ACC112 (cell line): ENCODE measurements around the gene ZFHX3.
"Not testable (repeated sequence)": the region's sequence is repeated elsewhere in the genome, so short reads cannot be mapped to it uniquely, and the experiment has no call there.

Experiments used
- H2AFZ ChIP-seq: fragments of 200-600 bp; sonication (generic); one replicate; pipeline ENCODE4 v1.6.0; 2017; ENCODE audit warnings: antibody characterized with exemption, low read length; ENCODE audit not compliant: unreplicated experiment
- H3K27ac ChIP-seq: fragments of 200-600 bp; sonication (generic); 2 replicates; pipeline ENCODE4 v1.5.1; 2014; ENCODE audit warnings: low read depth, mild to moderate bottlenecking, antibody characterized with exemption, low read length, moderate library complexity
- H3K27me3 ChIP-seq: fragments of 200-600 bp; sonication (generic); 2 replicates; pipeline ENCODE4 v1.6.1; 2014; ENCODE audit warnings: mild to moderate bottlenecking, antibody characterized with exemption, low read length, moderate library complexity, mixed read lengths; ENCODE audit not compliant: insufficient read depth
- H3K36me3 ChIP-seq: fragments of 200-600 bp; sonication (generic); 2 replicates; pipeline ENCODE4 v1.6.1; 2016; ENCODE audit warnings: mild to moderate bottlenecking, antibody characterized with exemption, low read length, moderate library complexity, mixed read lengths; ENCODE audit not compliant: insufficient read depth
- H3K4me1 ChIP-seq: fragments of 200-600 bp; sonication (generic); one replicate; pipeline ENCODE4 v1.6.1; 2016; ENCODE audit warnings: low read length, mixed read lengths; ENCODE audit not compliant: insufficient read depth, unreplicated experiment, control insufficient read depth
- H3K4me3 ChIP-seq: fragments of 200-600 bp; sonication (generic); 2 replicates; pipeline ENCODE4 v1.5.1; 2014; ENCODE audit warnings: mild to moderate bottlenecking, low read depth, low read length
- H3K79me2 ChIP-seq: fragments of 200-600 bp; sonication (generic); one replicate; pipeline ENCODE4 v1.6.0; 2016; ENCODE audit warnings: low read length; ENCODE audit not compliant: control insufficient read depth, unreplicated experiment, insufficient read depth

The ZFHX3 gene

GRCh38 chr16:72995151-72995881 is 52.6 kb downstream of the ZFHX3 start:
- Histone ChIP-seq H3K79me2 (peaks cover 81% of the 10 kb centered on the region), H3K27ac (no peak overlapping the region)

GRCh38 chr16:72992142-72992601 is 55.8 kb downstream of the ZFHX3 start:
- Histone ChIP-seq H3K27me3 (no peaks in the 10 kb centered on the region), H3K27ac (peak overlapping the region; percentile 99), H3K4me1 (peaks cover 60% of the 10 kb centered on the region), H3K36me3 (no peaks in the 10 kb centered on the region), H3K4me3 (no peak overlapping the region), H2AFZ (no peak overlapping the region), H3K79me2 (peaks cover 71% of the 10 kb centered on the region)

More at GRCh38 chr16:72995151-72995881, 52.6 kb downstream of the ZFHX3 start:
- Histone ChIP-seq H2AFZ (no peak overlapping the region), H3K4me1 (peaks cover 48% of the 10 kb centered on the region), H3K4me3 (no peak overlapping the region), H3K27me3 (no peaks in the 10 kb centered on the region), H3K36me3 (no peaks in the 10 kb centered on the region)

- H3K4me3 ChIP-seq, result no peak overlapping the region
- H3K36me3 ChIP-seq, result peaks cover under 1% of the 10 kb centered on the region; the same call in 1 of the 2 replicates
- no peaks in the 10 kb centered on the region for H3K27me3 ChIP-seq
- H3K79me2 ChIP-seq, result peaks cover 71% of the 10 kb centered on the region
- peaks cover 59% of the 10 kb centered on the region for H3K4me1 ChIP-seq
- peak overlapping the region; percentile 99 for H3K27ac ChIP-seq
- no peak overlapping the region for H2AFZ ChIP-seq
Measured at GRCh38 chr16:72991644-72992043, 56.3 kb downstream of the ZFHX3 start.

- no peak overlapping the region for H2AFZ ChIP-seq
- H3K79me2 ChIP-seq, result peaks cover 71% of the 10 kb centered on the region
- H3K4me1 ChIP-seq, result peaks cover 60% of the 10 kb centered on the region
- peaks cover 5% of the 10 kb centered on the region; the same call in 1 of the 2 replicates for H3K36me3 ChIP-seq
- peak overlapping the region; percentile 99 for H3K27ac ChIP-seq
- H3K27me3 ChIP-seq, result no peaks in the 10 kb centered on the region
- no peak overlapping the region for H3K4me3 ChIP-seq
Measured at GRCh38 chr16:72991211-72991610, 56.7 kb downstream of the ZFHX3 start.

- H3K79me2 ChIP-seq, result peaks cover 73% of the 10 kb centered on the region
- peaks cover 5% of the 10 kb centered on the region; the same call in 1 of the 2 replicates for H3K36me3 ChIP-seq
- peaks cover 66% of the 10 kb centered on the region for H3K4me1 ChIP-seq
- H2AFZ ChIP-seq, result no peak overlapping the region
- no peaks in the 10 kb centered on the region for H3K27me3 ChIP-seq
- peak overlapping the region; percentile 99 for H3K27ac ChIP-seq
- H3K4me3 ChIP-seq, result peak overlapping the region; percentile 65
Measured at GRCh38 chr16:72990571-72990970, 57.4 kb downstream of the ZFHX3 start.

- Histone ChIP-seq H3K4me1 (peaks cover 73% of the 10 kb centered on the region), H3K27ac (peak overlapping the region; percentile 99), H3K27me3 (no peaks in the 10 kb centered on the region), H3K79me2 (peaks cover 71% of the 10 kb centered on the region), H3K4me3 (peak overlapping the region; percentile 65), H2AFZ (peak overlapping the region; percentile 47), H3K36me3 (peaks cover 5% of the 10 kb centered on the region; the same call in 1 of the 2 replicates)
Measured at GRCh38 chr16:72989579-72990551, 58.1 kb downstream of the ZFHX3 start.

- Histone ChIP-seq H3K79me2 (peaks cover 71% of the 10 kb centered on the region), H3K27ac (peak overlapping the region; percentile 99), H3K4me3 (peak overlapping the region; percentile 65), H3K4me1 (peaks cover 75% of the 10 kb centered on the region)
- H3K27me3 ChIP-seq, H2AFZ ChIP-seq, H3K36me3 ChIP-seq: not testable (repeated sequence)
Measured at GRCh38 chr16:72989203-72989578, 58.7 kb downstream of the ZFHX3 start.

GRCh38 chr16:72988569-72988968 is 59.4 kb downstream of the ZFHX3 start:
- no peaks in the 10 kb centered on the region for H3K27me3 ChIP-seq
- H3K4me1 ChIP-seq, result peaks cover 75% of the 10 kb centered on the region

GRCh38 chr16:72987480-72987901 is 60.4 kb downstream of the ZFHX3 start:
- no peak overlapping the region for H3K4me3 ChIP-seq
- H3K4me1 ChIP-seq, result peaks cover 71% of the 10 kb centered on the region
- peaks cover 5% of the 10 kb centered on the region; the same call in 1 of the 2 replicates for H3K36me3 ChIP-seq
- H3K27me3 ChIP-seq, result no peaks in the 10 kb centered on the region
- H2AFZ ChIP-seq, result no peak overlapping the region
- peaks cover 72% of the 10 kb centered on the region for H3K79me2 ChIP-seq
- H3K27ac ChIP-seq, result peak overlapping the region; percentile 99

More at GRCh38 chr16:72988569-72988968, 59.4 kb downstream of the ZFHX3 start:
- H3K79me2 ChIP-seq, result peaks cover 72% of the 10 kb centered on the region
- H3K27ac ChIP-seq, result peak overlapping the region; percentile 99
- H3K36me3 ChIP-seq, result peaks cover 5% of the 10 kb centered on the region; the same call in 1 of the 2 replicates
- no peak overlapping the region for H2AFZ ChIP-seq
- H3K4me3 ChIP-seq, result no peak overlapping the region

- H3K27ac ChIP-seq, result peak overlapping the region; percentile 99
Measured at GRCh38 chr16:72985995-72986394, 61.9 kb downstream of the ZFHX3 start.

More at GRCh38 chr16:72985995-72986394, 61.9 kb downstream of the ZFHX3 start:
- Histone ChIP-seq H3K27me3 (no peaks in the 10 kb centered on the region), H3K79me2 (peaks cover 75% of the 10 kb centered on the region), H3K4me3 (peak overlapping the region; percentile 46), H3K4me1 (peaks cover 56% of the 10 kb centered on the region), H3K36me3 (peaks cover 5% of the 10 kb centered on the region; the same call in 1 of the 2 replicates), H2AFZ (peak overlapping the region; percentile 33)
